Measurements from ENCODE around the gene LNP1. TPM values are rescaled to one million over a fixed set of nuclear protein-coding genes. Genes with fewer than 3 reads are reported as not detected.
"Not testable (repeated sequence)": the region's sequence is repeated elsewhere in the genome, so short reads cannot be mapped to it uniquely, and the experiment has no call there.

The LNP1 gene
- total RNA-seq, 2 donors from 2014 or later: 0.73 to 3.4 TPM

- WGBS: 76% methylated on average over 3 of the region's 3 CpGs
- no peaks in the 10 kb centered on the region for H3K27me3 ChIP-seq (replicated peaks; ENCODE audit: insufficient read depth)
- no peak for TF ChIP-seq POLR2AphosphoS5 (IDR thresholded peaks at IDR 0.05)
- TF ChIP-seq POLR2A (IDR thresholded peaks at IDR 0.05): no peak
- TF ChIP-seq CTCF (IDR thresholded peaks at IDR 0.05): no peak
- no peak for DNase-seq (ENCODE audit: low spot score)
- H3K9me3 ChIP-seq: no peaks in the 10 kb centered on the region
- intact Hi-C loops (cut with DNase I): no loop called here
- H3K27ac ChIP-seq: no peak overlapping the region
- H3K36me3 ChIP-seq: no peaks in the 10 kb centered on the region
- no peaks in the 10 kb centered on the region for H3K4me1 ChIP-seq (replicated peaks)
- H3K4me3 ChIP-seq: no peak overlapping the region
Observed at GRCh38 chr3:100437721-100438622, 36.6 kb downstream of the LNP1 start.

- no peaks in the 10 kb centered on the region for H3K9me3 ChIP-seq
- no peak overlapping the region for H3K27ac ChIP-seq
- intact Hi-C loops (cut with DNase I): no loop called here
- DNase-seq (ENCODE audit: low spot score): no peak
- WGBS: 98% methylated on average over 2 of the region's 2 CpGs
- H3K4me3 ChIP-seq: no peak overlapping the region
- H3K27me3 ChIP-seq (replicated peaks; ENCODE audit: insufficient read depth): no peaks in the 10 kb centered on the region
- no peaks in the 10 kb centered on the region for H3K36me3 ChIP-seq
- H3K4me1 ChIP-seq (replicated peaks): no peaks in the 10 kb centered on the region
- no peak for TF ChIP-seq POLR2AphosphoS5 (IDR thresholded peaks at IDR 0.05)
- TF ChIP-seq CTCF (IDR thresholded peaks at IDR 0.05): no peak
- no peak for TF ChIP-seq POLR2A (IDR thresholded peaks at IDR 0.05)
Observed at GRCh38 chr3:100438623-100438974, 37.3 kb downstream of the LNP1 start.

GRCh38 chr3:100440895-100441294 is 39.6 kb downstream of the LNP1 start:
- Histone ChIP-seq H3K27me3 (replicated peaks; ENCODE audit: insufficient read depth) (no peaks in the 10 kb centered on the region), H3K9me3 (no peaks in the 10 kb centered on the region), H3K36me3 (no peaks in the 10 kb centered on the region), H3K27ac (no peak overlapping the region), H3K4me3 (no peak overlapping the region), H3K4me1 (replicated peaks) (no peaks in the 10 kb centered on the region)
- TF ChIP-seq POLR2A (IDR thresholded peaks at IDR 0.05) (no peak), POLR2AphosphoS5 (IDR thresholded peaks at IDR 0.05) (no peak), CTCF (IDR thresholded peaks at IDR 0.05) (no peak)
- 91% methylated on average over 3 of the region's 3 CpGs for WGBS
- intact Hi-C loops (cut with DNase I): no loop called here
- DNase-seq (ENCODE audit: low spot score): no peak

- intact Hi-C loops (cut with DNase I): no loop called here
- Histone ChIP-seq H3K9me3 (no peaks in the 10 kb centered on the region), H3K4me1 (replicated peaks) (no peaks in the 10 kb centered on the region), H3K27me3 (replicated peaks; ENCODE audit: insufficient read depth) (no peaks in the 10 kb centered on the region), H3K27ac (no peak overlapping the region), H3K4me3 (no peak overlapping the region), H3K36me3 (no peaks in the 10 kb centered on the region)
- TF ChIP-seq POLR2AphosphoS5 (IDR thresholded peaks at IDR 0.05): no peak
- TF ChIP-seq CTCF (IDR thresholded peaks at IDR 0.05): no peak
- no peak for TF ChIP-seq POLR2A (IDR thresholded peaks at IDR 0.05)
- no peak for DNase-seq (ENCODE audit: low spot score)
Observed at GRCh38 chr3:100443690-100444089, 42.4 kb downstream of the LNP1 start.

GRCh38 chr3:100447067-100447466 is 45.7 kb downstream of the LNP1 start:
- H3K4me3 ChIP-seq; H3K27me3 ChIP-seq (replicated peaks; ENCODE audit: insufficient read depth); H3K36me3 ChIP-seq; H3K9me3 ChIP-seq; intact Hi-C loops (cut with DNase I); H3K4me1 ChIP-seq (replicated peaks); DNase-seq (ENCODE audit: low spot score); H3K27ac ChIP-seq: not testable (repeated sequence)
- WGBS: 98% methylated on average over 3 of the region's 3 CpGs
